ENCODE data around the gene TCP11.
A peak's percentile ranks its signal among the peaks of the same experiment; 100 is the strongest.

Gene TCP11

GRCh38 chr6:35141007-35141655 lies at the start of gene TCP11:
Gene TCP11, minus strand, starts transcription at chr6:35141339. Its CDS starts 469 bp downstream, at chr6:35140870.
- peak; percentile 18 for DNase-seq

DNA sequence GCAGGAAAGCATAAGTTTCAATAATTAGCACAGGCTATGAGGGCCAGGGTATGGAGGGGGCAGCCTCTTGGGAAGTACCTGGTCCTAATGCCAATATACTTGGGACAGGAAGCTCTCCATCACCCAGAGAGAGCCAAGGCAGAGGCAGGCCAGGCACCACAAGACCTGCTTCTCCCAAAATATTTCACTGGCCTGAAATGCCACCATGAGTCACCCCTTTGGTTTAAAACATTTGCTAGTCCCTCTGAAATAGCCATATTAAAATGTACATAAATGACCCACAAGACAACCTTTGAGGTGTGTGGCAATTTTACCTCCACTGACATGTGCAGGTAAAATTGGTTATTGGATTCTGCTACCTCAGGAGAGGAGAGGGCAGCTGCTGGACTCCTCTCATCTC lies 49.2 kb upstream of the TCP11 start:
- DNase-seq: no peak

DNA sequence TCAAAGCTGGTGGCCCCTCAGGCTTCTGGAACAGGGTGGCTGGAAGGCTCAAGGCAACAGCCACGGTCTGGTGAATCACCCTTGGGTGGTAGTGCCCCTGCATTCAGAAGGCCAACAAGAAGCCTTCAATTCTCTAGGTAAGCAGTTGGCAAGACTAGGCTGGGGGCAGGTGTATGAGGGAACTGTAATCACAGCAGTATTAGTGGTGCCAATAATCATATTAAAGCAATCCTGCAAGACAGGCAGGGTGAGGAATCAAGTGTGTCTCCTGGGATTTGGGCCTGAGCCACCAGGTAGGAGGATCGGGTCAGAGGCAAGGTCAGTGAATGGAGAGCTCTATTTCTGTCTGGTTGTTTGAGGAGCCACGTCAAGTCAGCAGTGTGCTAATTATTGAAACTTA lies 47.7 kb upstream of the TCP11 start:
- no peak for DNase-seq

DNA sequence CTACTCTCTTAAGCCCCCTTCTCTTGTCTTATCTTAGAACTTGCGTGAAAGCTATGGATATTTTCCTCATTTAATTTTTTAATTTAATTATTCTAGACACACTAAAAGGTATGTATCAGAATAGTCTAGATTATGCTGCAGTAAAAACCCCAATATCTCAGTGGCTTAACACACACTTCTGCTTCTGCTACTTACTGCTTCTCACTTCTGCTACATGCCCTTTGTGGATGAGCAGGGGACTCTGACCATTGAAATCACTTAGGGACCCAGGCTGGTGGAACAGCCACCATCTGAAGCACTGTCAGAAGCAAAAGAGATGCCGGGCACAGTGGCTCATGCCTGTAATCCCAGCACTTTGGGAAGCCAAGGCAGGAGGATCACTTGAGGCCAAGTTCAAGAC lies 45.4 kb upstream of the TCP11 start:
- DNase-seq: no peak

DNA sequence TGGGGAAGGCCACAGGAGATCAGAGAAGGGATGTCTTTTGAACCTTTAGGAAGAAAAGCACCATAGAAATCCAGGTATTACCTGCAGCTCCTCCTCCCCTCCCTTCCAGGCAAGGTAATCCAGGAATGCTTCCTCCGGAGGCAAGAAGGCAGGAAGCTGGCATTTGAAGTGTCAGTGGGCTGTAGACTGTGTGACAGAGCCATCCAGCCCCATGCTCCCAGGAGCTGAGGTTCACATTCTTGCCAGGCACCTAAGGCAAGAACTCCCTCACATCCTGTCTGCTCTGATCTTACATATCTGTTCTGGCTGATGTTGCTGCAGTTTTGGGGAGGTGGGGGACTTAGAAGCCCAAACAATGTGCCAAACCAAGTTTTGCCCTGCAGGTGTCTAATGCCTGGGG lies 44.8 kb upstream of the TCP11 start:
- no peak for DNase-seq

- no peak for DNase-seq
Observed at GRCh38 chr6:35185302-35185681, 44.2 kb upstream of the TCP11 start.

DNA sequence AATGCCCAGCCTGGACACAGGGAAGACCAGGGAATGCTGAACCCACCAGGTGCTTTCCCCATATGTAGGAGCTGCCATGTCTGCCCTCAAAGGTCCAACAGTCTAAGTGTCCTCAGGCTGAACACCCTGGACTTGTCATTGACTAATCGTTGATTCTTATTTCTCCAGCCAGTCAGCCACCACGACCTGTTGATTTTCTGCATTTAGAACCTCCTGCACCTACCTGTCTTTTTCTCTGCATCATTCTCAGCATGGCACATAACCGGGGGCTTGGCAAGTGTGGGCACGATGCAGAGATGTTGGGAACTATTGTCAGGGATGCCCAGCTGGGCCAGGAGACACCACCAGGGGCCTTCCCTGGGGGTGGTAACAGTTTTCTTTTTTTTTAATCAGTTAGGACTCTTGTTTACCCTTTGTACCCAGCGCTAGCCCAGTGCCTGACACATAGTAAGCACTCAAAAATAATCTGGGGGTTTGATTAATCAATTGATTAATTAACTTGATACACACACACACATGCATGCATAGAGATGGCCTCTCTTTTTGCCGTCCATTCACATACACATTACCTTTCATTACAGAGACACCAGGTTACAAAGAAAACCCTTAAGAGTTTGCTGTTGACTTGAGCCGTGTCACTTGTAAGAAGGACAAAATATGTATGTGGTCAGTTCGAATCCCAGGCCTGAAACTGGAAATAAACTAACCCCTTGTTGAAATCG lies 43.6 kb upstream of the TCP11 start:
- no peak for DNase-seq

DNA sequence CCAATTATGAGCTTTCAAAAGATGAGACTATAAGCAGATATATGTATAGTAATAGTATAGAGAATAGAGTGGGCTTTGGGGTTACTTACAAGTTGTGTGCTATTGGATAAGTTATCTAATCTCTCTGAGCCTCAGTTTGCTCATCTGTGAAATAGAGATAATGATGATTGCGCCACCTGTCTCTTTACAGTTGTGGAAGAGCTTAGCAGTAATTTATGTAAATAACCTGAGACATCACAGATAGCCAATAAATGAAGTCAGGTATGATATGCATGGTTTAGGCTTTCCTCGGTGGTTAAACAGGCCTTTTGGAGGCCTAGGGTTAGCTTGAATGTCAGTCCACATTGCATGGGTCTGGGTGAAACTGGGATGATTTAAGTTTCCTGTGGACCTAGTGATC lies 42.8 kb upstream of the TCP11 start:
- no peak for DNase-seq

DNA sequence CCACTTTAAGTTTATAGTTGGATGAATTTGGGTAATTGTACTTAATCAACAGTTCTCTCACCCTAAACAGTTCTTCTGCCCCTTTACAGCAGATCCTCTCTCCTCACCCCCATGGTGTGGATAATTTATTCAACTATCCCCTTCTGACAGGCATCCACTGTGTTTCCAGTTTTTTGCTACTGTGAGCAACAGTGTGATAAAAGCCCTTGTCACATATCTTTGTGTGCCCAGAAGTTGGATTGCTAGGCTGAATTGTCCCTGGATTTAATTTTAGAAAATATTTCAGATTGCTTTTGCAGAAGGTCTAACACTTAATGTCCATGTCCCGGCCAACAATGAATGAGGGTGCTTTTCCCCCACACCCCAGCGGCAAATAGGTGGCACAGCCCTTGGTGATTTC lies 42.1 kb upstream of the TCP11 start:
- DNase-seq: no peak

DNA sequence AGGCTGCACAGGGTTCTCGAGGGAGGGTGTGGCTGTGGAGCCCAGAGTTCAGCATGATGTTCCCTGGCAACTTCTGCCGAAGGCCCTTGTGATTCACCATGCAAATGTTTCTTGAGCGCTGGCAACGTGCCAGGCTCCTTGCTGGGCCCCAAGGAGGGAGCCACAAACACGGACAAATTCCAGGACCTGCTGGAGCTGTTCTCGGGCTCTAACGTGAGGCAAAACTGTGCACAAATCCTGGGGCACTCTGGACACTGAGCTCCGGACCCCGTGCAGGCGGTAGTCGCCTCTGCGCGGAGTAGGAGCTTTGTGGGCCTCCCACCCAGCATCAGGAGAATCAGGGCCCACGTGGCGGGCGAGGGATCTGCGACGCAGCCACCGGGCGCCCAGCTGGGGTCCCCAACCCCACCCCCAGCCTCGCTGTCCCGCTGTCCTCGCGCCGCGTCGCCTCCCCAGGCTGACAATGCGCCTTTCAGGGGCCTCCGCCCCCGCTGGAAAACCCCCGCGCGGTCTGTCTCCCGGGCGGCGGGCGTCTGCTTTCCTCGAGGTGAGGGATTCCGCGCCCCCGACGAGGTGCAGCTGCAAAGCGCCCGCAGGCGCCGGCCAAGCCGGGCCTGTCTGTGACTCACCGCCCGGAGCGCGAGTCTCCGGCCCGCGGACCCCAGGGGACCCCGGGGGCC lies 40.9 kb upstream of the TCP11 start:
- no peak for DNase-seq

DNA sequence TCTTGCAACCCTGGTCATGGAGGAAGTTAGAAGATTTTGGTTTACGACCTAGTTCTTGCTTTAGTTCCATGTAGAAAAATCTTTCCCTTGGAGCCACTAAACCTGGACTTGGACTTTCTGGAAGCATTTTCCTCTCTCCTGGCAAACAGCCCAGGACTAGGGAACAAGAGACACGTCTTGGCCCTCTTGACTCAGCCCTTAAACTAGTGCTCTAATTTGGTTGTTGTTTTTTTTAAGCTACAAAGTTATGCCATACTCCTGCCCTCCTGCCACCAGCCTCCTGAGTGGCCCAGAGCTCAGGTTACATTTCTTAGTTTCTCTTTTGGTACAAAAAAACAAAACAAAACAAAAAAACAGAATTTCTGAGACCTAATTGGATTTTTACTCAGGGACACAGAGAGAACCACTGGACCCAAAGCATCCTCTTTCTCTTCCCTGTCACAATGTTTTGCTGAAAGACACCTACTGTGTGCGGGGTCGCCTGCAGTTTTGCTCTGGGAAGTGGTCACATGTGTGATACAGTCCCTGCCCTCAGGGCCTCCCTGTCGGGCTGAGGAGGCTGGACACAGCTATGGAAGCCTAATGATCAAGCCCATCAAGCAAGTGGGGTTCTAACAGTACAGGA lies 40.3 kb upstream of the TCP11 start:
- DNase-seq: no peak

- no peak for DNase-seq
Observed at GRCh38 chr6:35179901-35180535, 38.9 kb upstream of the TCP11 start.

GRCh38 chr6:35178932-35179832 lies 38.0 kb upstream of the TCP11 start:
- DNase-seq: no peak

DNA sequence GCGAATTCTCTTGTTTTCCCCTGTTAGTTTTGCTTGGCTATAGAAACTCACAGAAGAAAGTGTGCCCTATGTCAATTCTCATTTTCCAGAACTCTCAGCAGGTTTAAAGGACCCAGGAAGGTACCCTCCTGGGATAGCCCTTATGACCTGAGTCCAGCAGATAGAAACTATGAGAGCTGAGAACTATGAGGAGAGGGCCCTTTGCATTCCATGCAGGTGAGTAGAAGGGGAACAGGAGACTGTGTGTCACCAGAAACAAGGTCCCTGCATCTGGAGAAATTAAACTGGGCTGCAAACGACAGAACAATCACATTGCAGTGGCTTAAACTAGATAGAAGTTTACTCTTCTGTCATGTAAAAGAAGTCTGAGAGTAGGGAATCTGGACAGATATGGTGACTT lies 36.9 kb upstream of the TCP11 start:
- DNase-seq: no peak

DNA sequence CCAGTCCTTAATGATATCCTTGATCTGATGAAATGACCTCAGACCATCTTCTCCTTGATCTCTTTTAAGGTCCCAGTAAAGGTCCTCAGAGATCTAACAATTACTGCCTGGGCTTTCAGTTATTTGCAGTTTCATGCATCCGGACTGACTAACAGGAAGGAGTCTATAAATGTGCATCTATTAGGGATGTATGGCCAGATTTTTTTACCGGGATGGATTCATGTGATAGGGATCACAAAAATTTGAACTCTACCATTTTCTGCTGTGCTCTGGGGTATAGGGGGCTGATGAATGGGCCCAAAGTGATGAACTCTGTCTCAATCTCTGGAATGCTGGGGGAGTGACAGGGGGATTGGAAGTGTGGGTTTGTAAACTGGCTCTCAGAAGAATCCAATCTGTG lies 36.5 kb upstream of the TCP11 start:
- no peak for DNase-seq

GRCh38 chr6:35177157-35177556 lies 36.0 kb upstream of the TCP11 start:
- DNase-seq: no peak

- DNase-seq: no peak
Observed at GRCh38 chr6:35176301-35177024, 35.3 kb upstream of the TCP11 start.

DNA sequence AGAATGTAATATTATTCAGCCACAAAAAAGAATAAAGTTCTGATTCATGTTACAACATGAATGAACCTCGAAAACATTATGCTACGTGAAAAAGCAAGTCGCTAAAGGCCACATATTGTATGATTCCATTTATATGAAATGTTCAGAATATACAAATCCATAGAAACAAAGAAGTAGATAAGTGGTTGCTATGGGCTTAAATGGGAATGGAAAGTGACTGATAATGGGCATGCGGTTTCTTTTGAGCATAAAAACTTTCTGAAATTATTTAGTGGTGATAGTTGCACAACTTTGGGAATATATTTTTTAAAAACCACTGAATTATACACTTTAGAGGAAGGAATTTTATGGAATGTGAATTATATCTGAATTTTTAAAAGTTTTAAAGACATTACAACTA lies 33.4 kb upstream of the TCP11 start:
- no peak for DNase-seq

- no peak for DNase-seq
Observed at GRCh38 chr6:35174088-35174434, 32.9 kb upstream of the TCP11 start.

DNA sequence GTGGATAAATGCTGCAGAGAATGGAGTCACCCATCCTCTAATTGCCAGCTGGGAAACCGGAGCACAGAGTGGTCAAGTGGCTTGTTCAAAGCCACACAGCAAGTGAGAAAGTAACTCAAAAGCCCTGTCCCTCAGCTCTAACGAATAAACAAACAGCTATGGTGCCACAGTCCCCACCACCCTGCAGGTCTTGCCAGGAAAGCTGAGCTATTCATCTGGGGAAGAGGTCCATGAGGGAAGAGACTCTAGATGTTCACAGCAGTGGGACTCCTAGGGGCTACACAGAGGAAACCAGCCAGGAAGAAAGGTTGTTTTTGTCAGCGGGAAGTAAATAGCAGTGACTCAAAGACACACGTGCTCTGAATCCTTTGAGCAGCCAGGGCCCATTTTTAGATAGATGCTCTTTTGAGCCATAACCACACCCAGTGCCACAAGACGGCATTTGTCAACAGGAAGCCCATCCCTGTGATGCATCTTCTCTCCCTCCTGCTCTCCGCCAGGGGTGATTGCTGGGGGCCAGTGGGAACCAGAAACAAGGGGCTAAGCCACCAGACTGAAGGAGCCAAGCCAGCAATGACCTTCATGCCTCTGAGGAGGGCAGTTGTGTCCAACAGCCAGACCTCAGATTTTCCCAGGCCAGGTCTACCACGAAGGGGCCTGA lies 32.4 kb upstream of the TCP11 start:
- no peak for DNase-seq

DNA sequence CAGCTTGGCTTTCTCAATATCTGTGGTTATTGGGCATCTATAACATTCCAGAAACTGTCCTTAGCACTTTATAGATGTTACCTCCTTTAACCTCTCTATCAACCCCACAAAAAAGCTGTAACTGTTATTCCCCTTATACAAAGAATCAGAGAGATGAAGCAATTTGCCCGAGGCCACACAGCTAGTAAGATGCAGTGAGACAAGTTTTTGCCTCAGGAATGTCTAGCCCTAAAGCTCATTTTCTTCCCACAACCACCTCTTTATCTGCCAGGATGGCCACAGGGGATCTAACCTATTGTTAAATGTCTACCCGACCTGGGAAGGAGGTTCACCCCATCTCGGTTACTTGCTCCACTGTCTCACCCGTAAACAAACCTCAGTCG lies 31.9 kb upstream of the TCP11 start:
- no peak for DNase-seq

All from stimulated activated naive CD4-positive, alpha-beta T cell treated with Interleukin-2 at 50 U/mL for 16 hours (primary cell).